Mucosa of gallbladder (tissue), 1 donor: ENCODE data around the gene STARD3. TPM values are rescaled to one million over a fixed set of nuclear protein-coding genes. Genes with fewer than 3 reads are reported as not detected.

Experiments used
- DNase-seq: peaks from one replicate; pipeline ENCODE4 v3.0.0-alpha.2; 2020; ENCODE audit warnings: low spot score
- total RNA-seq: library from RNA; stranded (reverse); gene quantifications from one replicate; pipeline ENCODE4 v1.2.1, GENCODE V29; 2021
- donor health status: DM: no; HTN: no; CAD: no.

The STARD3 gene
- total RNA-seq, 1 donor from 2014 or later: 82.2 TPM

GRCh38 chr17:39660397-39661385 lies 23.7 kb downstream of the STARD3 start:
- DNase-seq: no peak

- DNase-seq: no peak
Observed at GRCh38 chr17:39661744-39662541, 25.0 kb downstream of the STARD3 start.

DNA sequence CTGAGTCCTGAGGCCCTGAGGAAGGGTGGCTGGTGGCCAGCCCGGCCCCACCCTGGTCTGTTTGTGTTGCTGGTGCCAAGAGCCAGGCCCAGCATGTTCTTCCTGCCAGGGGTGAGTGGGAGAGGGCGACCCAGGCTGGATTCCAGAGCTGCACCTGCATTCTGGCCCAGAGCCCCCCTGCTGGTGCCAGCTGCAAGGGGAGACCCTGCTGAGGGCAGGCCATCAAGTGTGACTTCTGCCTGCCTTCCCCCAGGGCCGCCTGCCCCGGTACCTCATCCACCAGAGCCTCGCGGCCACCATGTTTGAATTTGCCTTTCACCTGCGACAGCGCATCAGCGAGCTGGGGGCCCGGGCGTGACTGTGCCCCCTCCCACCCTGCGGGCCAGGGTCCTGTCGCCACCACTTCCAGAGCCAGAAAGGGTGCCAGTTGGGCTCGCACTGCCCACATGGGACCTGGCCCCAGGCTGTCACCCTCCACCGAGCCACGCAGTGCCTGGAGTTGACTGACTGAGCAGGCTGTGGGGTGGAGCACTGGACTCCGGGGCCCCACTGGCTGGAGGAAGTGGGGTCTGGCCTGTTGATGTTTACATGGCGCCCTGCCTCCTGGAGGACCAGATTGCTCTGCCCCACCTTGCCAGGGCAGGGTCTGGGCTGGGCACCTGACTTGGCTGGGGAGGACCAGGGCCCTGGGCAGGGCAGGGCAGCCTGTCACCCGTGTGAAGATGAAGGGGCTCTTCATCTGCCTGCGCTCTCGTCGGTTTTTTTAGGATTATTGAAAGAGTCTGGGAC lies 25.8 kb downstream of the STARD3 start:
- DNase-seq: peak; percentile 54

- DNase-seq: no peak
Observed at GRCh38 chr17:39663340-39663687, 26.4 kb downstream of the STARD3 start.

GRCh38 chr17:39663688-39664580 lies 27.0 kb downstream of the STARD3 start:
- no peak for DNase-seq

DNA sequence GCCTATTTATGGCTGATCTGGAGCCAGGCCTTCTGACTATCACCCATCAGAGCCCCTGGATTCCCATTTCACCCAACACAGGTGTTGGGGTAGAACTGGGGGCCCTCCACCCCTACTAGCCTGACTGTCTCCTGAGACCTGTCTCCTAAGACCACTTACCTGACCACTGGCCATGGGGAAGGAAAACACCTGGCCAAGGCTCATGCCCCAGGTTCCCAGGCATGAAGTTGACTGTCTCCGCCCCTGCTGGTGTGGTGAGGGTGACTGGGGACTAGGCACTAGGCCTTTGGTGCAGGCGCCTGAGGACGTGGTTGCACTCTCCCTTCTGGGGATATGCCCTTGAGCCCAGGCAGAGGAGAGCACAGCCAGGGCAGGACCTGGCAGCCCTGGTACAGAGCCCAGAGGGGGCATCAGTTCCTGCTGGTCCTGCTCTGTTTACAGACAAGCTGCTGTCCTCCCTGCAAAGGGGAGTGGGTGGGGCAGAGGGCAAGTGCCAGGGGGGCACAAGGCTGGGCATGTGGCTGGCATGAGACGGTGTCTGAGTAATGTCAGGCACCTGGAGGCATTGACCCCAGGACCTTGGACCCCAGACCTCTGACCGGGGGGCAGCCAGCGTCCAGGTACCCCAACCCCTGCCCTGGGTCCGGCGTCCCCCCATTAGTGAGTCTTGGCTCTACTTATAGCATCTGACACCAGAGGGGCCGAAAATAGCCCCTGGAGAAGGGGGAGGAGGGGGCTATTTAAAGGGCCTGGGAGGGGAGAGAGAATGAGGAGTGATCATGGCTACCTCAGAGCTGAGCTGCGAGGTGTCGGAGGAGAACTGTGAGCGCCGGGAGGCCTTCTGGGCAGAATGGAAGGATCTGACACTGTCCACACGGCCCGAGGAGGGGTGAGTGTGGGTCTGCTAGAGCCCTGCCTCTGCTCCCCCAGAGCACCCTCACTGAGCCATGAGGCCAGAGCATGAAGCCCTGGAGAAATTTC lies 27.9 kb downstream of the STARD3 start, which contains the start of gene TCAP:
Gene TCAP (plus strand): TSS at position 769 of the 981 bp plus-strand sequence. CDS start 11 bp downstream, at position 780.
- no peak for DNase-seq

GRCh38 chr17:39665642-39666224 lies 28.8 kb downstream of the STARD3 start:
- no peak for DNase-seq

- no peak for DNase-seq
Observed at GRCh38 chr17:39666231-39666600, 29.3 kb downstream of the STARD3 start.

GRCh38 chr17:39666601-39667261 lies 29.8 kb downstream of the STARD3 start:
- no peak for DNase-seq

- no peak for DNase-seq
Observed at GRCh38 chr17:39667262-39667944, 30.5 kb downstream of the STARD3 start.

GRCh38 chr17:39667945-39668924 lies 31.3 kb downstream of the STARD3 start, which contains the start of gene PNMT:
Gene PNMT, plus strand, starts transcription at chr17:39668453. Its CDS starts 23 bp downstream, at chr17:39668476.
- peak; percentile 62 for DNase-seq

- DNase-seq: no peak
Observed at GRCh38 chr17:39669897-39670735, 33.2 kb downstream of the STARD3 start.

DNA sequence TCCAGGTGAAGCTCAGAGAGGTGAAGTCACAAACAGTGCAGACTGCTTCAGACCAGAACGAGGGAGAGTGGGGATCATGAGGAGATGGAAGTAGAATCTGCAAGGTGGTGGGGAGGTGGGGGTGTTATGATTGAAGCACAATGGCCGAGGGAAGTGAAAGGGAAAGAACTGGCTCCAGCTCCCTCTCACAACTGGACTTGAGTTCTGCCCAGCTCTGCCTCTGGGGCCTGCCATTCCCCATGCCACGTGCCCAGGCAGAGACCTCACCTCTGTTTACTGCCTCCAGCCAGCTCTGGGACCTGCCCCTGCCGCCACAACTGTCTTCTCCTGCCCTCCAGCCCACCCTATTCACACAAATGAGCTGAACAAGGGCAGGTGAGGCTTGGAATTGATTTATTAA lies 33.8 kb downstream of the STARD3 start:
- no peak for DNase-seq

DNA sequence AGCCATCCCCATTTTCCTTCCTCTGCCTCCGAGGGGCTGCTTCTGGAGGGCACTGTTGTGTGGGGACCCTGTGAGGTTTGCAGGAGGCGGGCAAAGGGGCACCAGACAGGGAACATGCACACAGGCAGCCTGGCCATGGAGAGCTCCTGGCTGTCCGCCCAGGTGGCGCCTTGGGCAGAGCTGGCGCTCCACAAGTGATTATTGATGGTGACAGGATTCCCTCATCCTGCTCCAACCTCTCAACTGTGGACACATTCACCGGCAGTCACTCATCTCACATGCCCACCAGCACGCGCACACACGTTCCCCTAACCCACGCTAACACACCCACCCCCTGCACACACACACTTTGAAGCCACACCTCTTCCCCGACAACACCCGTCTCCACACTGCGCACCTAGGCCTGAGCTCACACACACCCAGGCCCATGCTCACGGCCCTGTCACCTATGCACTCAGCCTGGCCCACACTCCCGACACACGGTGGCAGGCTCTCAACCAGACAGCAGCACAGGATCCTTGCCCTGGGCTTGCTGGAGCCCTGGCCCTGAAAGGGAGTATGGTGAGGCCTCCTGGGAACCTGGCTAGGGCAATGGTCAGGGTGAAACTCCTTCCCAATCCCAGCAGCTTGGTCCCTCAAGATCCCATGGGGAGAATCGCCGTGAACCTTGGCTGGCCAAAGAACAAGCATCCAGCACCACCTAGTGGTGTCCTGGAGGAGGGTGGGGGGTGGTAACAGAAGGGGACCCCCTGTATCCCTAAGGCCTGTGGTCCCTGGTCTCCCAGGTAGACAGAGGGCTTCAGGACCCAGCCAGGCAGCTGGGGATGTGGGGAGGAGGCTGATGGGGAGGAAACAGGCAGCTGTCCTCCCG lies 34.9 kb downstream of the STARD3 start:
- no peak for DNase-seq
